ENCODE data around the gene RTL5. TPM values are rescaled to one million over a fixed set of nuclear protein-coding genes. Genes with fewer than 3 reads are reported as not detected.

The RTL5 gene
- total and polyA plus RNA-seq, 4 donors, result 0.32 to 1.9 (median 0.96) TPM

GRCh38 chrX:72105436-72105835, 26.3 kb downstream of the RTL5 start:
- peaks cover 0 to 2% (median 0%) of the 10 kb centered on the region in 4 donors for H3K27me3 ChIP-seq (ENCODE audit: control insufficient read depth in 4 of 4, insufficient read depth in 4 of 4, low read length in 3 of 4)
- peaks cover 0 to 13% (median 5%) of the 10 kb centered on the region in 4 donors for H3K4me1 ChIP-seq (ENCODE audit: control insufficient read depth in 4 of 4, insufficient read depth in 4 of 4, low read length in 3 of 4)
- H3K36me3 ChIP-seq (ENCODE audit: control insufficient read depth in 4 of 4, insufficient read depth in 3 of 4, low read depth in 1 of 4, low read length in 3 of 4), result no peaks in the 10 kb centered on the region
- H3K9ac ChIP-seq (ENCODE audit: low read depth in 1 of 2, low read length in 2 of 2), result no peak overlapping the region
- H3K27ac ChIP-seq (ENCODE audit: low read depth in 1 of 2, low read length in 2 of 2), result no peak overlapping the region
- WGBS, result 83% methylated on average over 6 of the region's 6 CpGs
- DNase-seq (ENCODE audit: low spot score), result no peak
- no peak overlapping the region for H3K4me3 ChIP-seq (ENCODE audit: low read depth in 1 of 3, low read length in 3 of 3)
- TF ChIP-seq FOXA2 (IDR thresholded peaks at IDR 0.05) (no peak), SP1 (IDR thresholded peaks at IDR 0.05) (no peak), HNF4A (conservative IDR thresholded peaks at IDR 0.05) (no peak), TAF1 (conservative IDR thresholded peaks at IDR 0.05) (no peak), HNF4G (IDR thresholded peaks at IDR 0.05) (no peak), EGR1 (IDR thresholded peaks at IDR 0.05; ENCODE audit: low read depth in 2 of 2) (no peak), ZBTB33 (IDR thresholded peaks at IDR 0.05) (no peak), RXRA (IDR thresholded peaks at IDR 0.05) (no peak), FOXA1 (IDR thresholded peaks at IDR 0.05) (no peak), REST (IDR thresholded peaks at IDR 0.05) (no peak), MAX (IDR thresholded peaks at IDR 0.05) (no peak)
- H3K9me3 ChIP-seq (ENCODE audit: control insufficient read depth in 4 of 4, low read length in 3 of 4), result no peaks in the 10 kb centered on the region

GRCh38 chrX:72102760-72103159, 29.0 kb downstream of the RTL5 start:
- DNase-seq (ENCODE audit: low spot score), result no peak
- H3K27me3 ChIP-seq (ENCODE audit: control insufficient read depth in 4 of 4, insufficient read depth in 4 of 4, low read length in 3 of 4), result peaks cover 0 to 2% (median 0%) of the 10 kb centered on the region in 4 donors
- no peak overlapping the region for H3K4me3 ChIP-seq (ENCODE audit: low read depth in 1 of 3, low read length in 3 of 3)
- H3K9ac ChIP-seq (ENCODE audit: low read depth in 1 of 2, low read length in 2 of 2), result no peak overlapping the region
- WGBS, result 22% methylated on average over 4 of the region's 4 CpGs
- H3K36me3 ChIP-seq (ENCODE audit: control insufficient read depth in 4 of 4, insufficient read depth in 3 of 4, low read depth in 1 of 4, low read length in 3 of 4), result no peaks in the 10 kb centered on the region
- peak overlapping the region in 1 of 2 donors; percentile 18 for H3K27ac ChIP-seq (ENCODE audit: low read depth in 1 of 2, low read length in 2 of 2)
- TF ChIP-seq SP1 (IDR thresholded peaks at IDR 0.05), result peak; percentile 51
- TF ChIP-seq FOXA1 (IDR thresholded peaks at IDR 0.05), result no peak
- TF ChIP-seq EGR1 (IDR thresholded peaks at IDR 0.05; ENCODE audit: low read depth in 2 of 2), result peak in 1 of 2 donors; percentile 25
- peak; percentile 57 for TF ChIP-seq REST (IDR thresholded peaks at IDR 0.05)
- TF ChIP-seq RXRA (IDR thresholded peaks at IDR 0.05), result peak in 1 of 2 donors; percentile 20
- TF ChIP-seq ATF3 (IDR thresholded peaks at IDR 0.05), result no peak
- TF ChIP-seq YY1 (IDR thresholded peaks at IDR 0.05), result peak; percentile 74
- TF ChIP-seq RAD21 (IDR thresholded peaks at IDR 0.05), result peak in 1 of 2 donors; percentile 8
- TF ChIP-seq HNF4A (conservative IDR thresholded peaks at IDR 0.05), result peak; percentile 15 to 20
- TF ChIP-seq HNF4G (IDR thresholded peaks at IDR 0.05), result no peak
- peaks cover 0 to 13% (median 5%) of the 10 kb centered on the region in 4 donors for H3K4me1 ChIP-seq (ENCODE audit: control insufficient read depth in 4 of 4, insufficient read depth in 4 of 4, low read length in 3 of 4)
- no peaks in the 10 kb centered on the region for H3K9me3 ChIP-seq (ENCODE audit: control insufficient read depth in 4 of 4, low read length in 3 of 4)
